Measurements from ENCODE around the gene PRMT6. TPM values are rescaled to one million over a fixed set of nuclear protein-coding genes. Genes with fewer than 3 reads are reported as not detected.

Gene PRMT6
- total and polyA plus RNA-seq, 10 of the 15 experiments (the other 5 are each of a cell fraction or from before 2014, with no cell fraction given), result 6.0 to 38.6 (median 26.3) TPM

DNA sequence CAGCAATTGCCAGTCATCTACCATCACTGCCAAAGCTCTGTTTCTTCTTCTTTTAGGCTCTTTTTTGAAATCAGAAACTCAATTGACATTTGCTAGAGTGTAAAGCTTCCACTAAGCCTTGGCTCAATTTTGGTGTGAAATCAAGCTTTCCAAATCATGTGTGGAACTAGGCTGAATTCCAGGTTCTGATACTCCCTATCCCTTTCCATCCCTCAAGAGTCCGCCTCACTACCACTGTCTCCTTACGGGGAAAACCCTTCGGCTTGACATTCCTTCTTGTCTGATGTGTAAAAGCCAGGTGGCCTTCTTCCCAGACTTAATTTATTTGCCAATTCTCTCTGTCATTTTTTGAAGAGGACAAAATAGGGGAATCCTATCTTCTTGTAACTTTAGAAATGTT, 47.2 kb upstream of the PRMT6 start (continued):
- TF ChIP-seq, protein P1, sequence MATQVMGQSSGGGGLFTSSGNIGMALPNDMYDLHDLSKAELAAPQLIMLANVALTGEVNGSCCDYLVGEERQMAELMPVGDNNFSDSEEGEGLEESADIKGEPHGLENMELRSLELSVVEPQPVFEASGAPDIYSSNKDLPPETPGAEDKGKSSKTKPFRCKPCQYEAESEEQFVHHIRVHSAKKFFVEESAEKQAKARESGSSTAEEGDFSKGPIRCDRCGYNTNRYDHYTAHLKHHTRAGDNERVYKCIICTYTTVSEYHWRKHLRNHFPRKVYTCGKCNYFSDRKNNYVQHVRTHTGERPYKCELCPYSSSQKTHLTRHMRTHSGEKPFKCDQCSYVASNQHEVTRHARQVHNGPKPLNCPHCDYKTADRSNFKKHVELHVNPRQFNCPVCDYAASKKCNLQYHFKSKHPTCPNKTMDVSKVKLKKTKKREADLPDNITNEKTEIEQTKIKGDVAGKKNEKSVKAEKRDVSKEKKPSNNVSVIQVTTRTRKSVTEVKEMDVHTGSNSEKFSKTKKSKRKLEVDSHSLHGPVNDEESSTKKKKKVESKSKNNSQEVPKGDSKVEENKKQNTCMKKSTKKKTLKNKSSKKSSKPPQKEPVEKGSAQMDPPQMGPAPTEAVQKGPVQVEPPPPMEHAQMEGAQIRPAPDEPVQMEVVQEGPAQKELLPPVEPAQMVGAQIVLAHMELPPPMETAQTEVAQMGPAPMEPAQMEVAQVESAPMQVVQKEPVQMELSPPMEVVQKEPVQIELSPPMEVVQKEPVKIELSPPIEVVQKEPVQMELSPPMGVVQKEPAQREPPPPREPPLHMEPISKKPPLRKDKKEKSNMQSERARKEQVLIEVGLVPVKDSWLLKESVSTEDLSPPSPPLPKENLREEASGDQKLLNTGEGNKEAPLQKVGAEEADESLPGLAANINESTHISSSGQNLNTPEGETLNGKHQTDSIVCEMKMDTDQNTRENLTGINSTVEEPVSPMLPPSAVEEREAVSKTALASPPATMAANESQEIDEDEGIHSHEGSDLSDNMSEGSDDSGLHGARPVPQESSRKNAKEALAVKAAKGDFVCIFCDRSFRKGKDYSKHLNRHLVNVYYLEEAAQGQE (IDR thresholded peaks at IDR 0.05; ENCODE audit: low read depth, low read length), result no peak

DNA sequence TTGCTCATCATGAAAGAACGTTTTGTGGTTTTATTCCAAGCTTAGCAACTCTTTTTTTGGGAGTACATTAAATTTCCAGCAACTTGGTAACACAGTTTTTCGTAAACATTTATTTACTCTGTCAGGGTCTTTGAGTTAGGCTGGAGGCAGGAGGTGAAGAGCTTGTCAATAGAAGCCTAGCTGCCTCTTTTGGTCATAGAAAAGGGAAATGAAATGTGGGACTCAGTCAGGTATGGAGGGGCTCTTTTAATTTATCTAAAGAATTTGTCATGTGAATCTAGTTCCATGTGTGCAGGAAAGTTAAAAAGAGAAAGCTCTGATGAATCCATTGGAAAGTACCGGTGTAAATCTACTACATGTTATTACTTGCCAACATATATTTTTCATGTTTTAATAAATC, 45.9 kb upstream of the PRMT6 start:
- FAIRE-seq (no peak), ATAC-seq (peak; percentile 84), DNase-seq (ENCODE audit: low read depth, low spot score) (no peak)
- in situ Hi-C loops (cut with MboI), result no loop called here
- H3K79me2 ChIP-seq (ENCODE audit: control insufficient read depth, insufficient read depth, low read length), result no peaks in the 10 kb centered on the region
- no peaks in the 10 kb centered on the region for H3K27me3 ChIP-seq (replicated peaks in 1 of 2; ENCODE audit: control insufficient read depth in 2 of 2, insufficient read depth in 2 of 2, low read length in 1 of 2)
- POLR2A ChIA-PET, result interaction anchor here (1.2 kb wide), 2 partner anchors 9 to 46 kb away, joined by 3 to 4 read pairs; partner anchors contain the start of gene PRMT6
- 0% methylated on average over 3 of the region's 3 CpGs for WGBS (ENCODE audit: insufficient coverage, insufficient replicate concordance, low lambda C conversion rate, missing lambda C conversion rate)
- no peaks in the 10 kb centered on the region for H3K9me3 ChIP-seq (replicated peaks; ENCODE audit: control insufficient read depth, insufficient read depth, low read length)
- CTCF ChIA-PET, result interaction anchor here (1.1 to 1.6 kb wide), 3 partner anchors 10 to 46 kb away, joined by 3 to 5 read pairs (median 4); partner anchors contain the start of gene PRMT6
- H3K36me3 ChIP-seq (ENCODE audit: control insufficient read depth in 2 of 2, insufficient read depth in 2 of 2, low read length in 1 of 2), result no peaks in the 10 kb centered on the region
- no peak overlapping the region for H3K4me3 ChIP-seq
- H3K9ac ChIP-seq (ENCODE audit: control insufficient read depth, insufficient read depth, low read length), result no peak overlapping the region
- RAD21 ChIA-PET (ENCODE audit: unreplicated experiment), result interaction anchor here (1.2 to 3.6 kb wide), 7 partner anchors 8 to 121 kb away, joined by 3 to 16 read pairs (median 7); partner anchors contain the start of gene PRMT6
- SMC1A ChIA-PET (ENCODE audit: uncharacterized antibody, unreplicated experiment), result interaction anchor here (1.0 to 2.1 kb wide), 8 partner anchors 10 to 122 kb away, joined by 3 to 6 read pairs (median 4); no protein-coding TSS in a partner anchor
- H2AFZ ChIP-seq (ENCODE audit: control insufficient read depth, low read depth, low read length), result no peak overlapping the region
- H4K20me1 ChIP-seq (ENCODE audit: control insufficient read depth, insufficient read depth), result no peaks in the 10 kb centered on the region
- intact Hi-C loops (cut with micrococcal nuclease; ENCODE audit: unreplicated experiment), result loop anchor here (2.0 kb wide), 2 partner anchors 14 to 46 kb away; partner anchors contain the start of gene PRMT6
- BruUV-seq (replicated peaks), result no TSS peak
- H3K4me2 ChIP-seq (ENCODE audit: control insufficient read depth, insufficient read depth), result no peak overlapping the region
- no peaks in the 10 kb centered on the region for H3K4me1 ChIP-seq (ENCODE audit: control insufficient read depth, insufficient read depth, low read length)
- peak overlapping the region; percentile 1; the same call in 1 of the 2 replicates for H3K27ac ChIP-seq (ENCODE audit: control insufficient read depth, insufficient read depth)
- TF ChIP-seq, protein P2, sequence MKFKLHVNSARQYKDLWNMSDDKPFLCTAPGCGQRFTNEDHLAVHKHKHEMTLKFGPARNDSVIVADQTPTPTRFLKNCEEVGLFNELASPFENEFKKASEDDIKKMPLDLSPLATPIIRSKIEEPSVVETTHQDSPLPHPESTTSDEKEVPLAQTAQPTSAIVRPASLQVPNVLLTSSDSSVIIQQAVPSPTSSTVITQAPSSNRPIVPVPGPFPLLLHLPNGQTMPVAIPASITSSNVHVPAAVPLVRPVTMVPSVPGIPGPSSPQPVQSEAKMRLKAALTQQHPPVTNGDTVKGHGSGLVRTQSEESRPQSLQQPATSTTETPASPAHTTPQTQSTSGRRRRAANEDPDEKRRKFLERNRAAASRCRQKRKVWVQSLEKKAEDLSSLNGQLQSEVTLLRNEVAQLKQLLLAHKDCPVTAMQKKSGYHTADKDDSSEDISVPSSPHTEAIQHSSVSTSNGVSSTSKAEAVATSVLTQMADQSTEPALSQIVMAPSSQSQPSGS (IDR thresholded peaks at IDR 0.05; ENCODE audit: low read length), result peak; percentile 31; the same call in 1 of the 2 replicates
- TF ChIP-seq SRF (IDR thresholded peaks at IDR 0.05; ENCODE audit: low read depth in 2 of 2, low read length in 2 of 2), result 0 out of 4 replicates have a peak, but pooled peaks of 1 of the 2 experiments have one; percentile 52
- TF ChIP-seq RUNX3 (IDR thresholded peaks at IDR 0.05; ENCODE audit: low read length), result peak; percentile 35
- peak; percentile 61 for TF ChIP-seq SPI1 (IDR thresholded peaks at IDR 0.05; ENCODE audit: borderline replicate concordance, insufficient read depth, low read depth, low read length)
- no peak for TF ChIP-seq NFIC (IDR thresholded peaks at IDR 0.05; ENCODE audit: low read depth, low read length)
- no peak for TF ChIP-seq MYC (IDR thresholded peaks at IDR 0.05; ENCODE audit: insufficient read depth, insufficient read length, insufficient replicate concordance, low read length, severe bottlenecking)
- TF ChIP-seq SMARCA5 (IDR thresholded peaks at IDR 0.05), result no peak
- peak in 1 of 2 experiments; percentile 12; a peak in 1 of 4 replicates for TF ChIP-seq IKZF2 (IDR thresholded peaks at IDR 0.05)
- peak; percentile 46 for TF ChIP-seq MTA2 (IDR thresholded peaks at IDR 0.05; ENCODE audit: low read depth)
- TF ChIP-seq, protein P3, sequence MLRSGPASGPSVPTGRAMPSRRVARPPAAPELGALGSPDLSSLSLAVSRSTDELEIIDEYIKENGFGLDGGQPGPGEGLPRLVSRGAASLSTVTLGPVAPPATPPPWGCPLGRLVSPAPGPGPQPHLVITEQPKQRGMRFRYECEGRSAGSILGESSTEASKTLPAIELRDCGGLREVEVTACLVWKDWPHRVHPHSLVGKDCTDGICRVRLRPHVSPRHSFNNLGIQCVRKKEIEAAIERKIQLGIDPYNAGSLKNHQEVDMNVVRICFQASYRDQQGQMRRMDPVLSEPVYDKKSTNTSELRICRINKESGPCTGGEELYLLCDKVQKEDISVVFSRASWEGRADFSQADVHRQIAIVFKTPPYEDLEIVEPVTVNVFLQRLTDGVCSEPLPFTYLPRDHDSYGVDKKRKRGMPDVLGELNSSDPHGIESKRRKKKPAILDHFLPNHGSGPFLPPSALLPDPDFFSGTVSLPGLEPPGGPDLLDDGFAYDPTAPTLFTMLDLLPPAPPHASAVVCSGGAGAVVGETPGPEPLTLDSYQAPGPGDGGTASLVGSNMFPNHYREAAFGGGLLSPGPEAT (IDR thresholded peaks at IDR 0.05; ENCODE audit: low read depth), result peak; percentile 78; the same call in 1 of the 2 replicates
- TF ChIP-seq FOXM1 (IDR thresholded peaks at IDR 0.05; ENCODE audit: low read depth, low read length), result 0 out of 2 replicates have a peak, but pooled peaks have one; percentile 34
- TF ChIP-seq EP300 (IDR thresholded peaks at IDR 0.05; ENCODE audit: borderline replicate concordance in 1 of 2, control insufficient read depth in 1 of 2, low read depth in 2 of 2, low read length in 2 of 2), result peak in 1 of 2 experiments; percentile 23; a peak in 1 of 4 replicates
- TF ChIP-seq ZNF24 (IDR thresholded peaks at IDR 0.05), result no peak
- no peak for TF ChIP-seq ZNF207 (IDR thresholded peaks at IDR 0.05; ENCODE audit: borderline replicate concordance)

Data from GM12878 (cell line).